ENCODE measurements around the gene SMYD3.

- TF ChIP-seq CTCF (IDR thresholded peaks at IDR 0.05; ENCODE audit: insufficient read depth, low read length, poor library complexity, severe bottlenecking) (no peak), EZH2phosphoT487 (conservative IDR thresholded peaks at IDR 0.05; ENCODE audit: low read length) (no peak)
Measured at GRCh38 chr1:245880754-245881403, 626.2 kb downstream of the SMYD3 start.
